ENCODE data around the gene SPOP.

The SPOP gene

GRCh38 chr17:49612726-49613125 lies 65.2 kb downstream of the SPOP start:
- DNase-seq, result no peak

GRCh38 chr17:49610883-49611584 lies 66.9 kb downstream of the SPOP start:
- DNase-seq, result no peak

- DNase-seq, result no peak
These were observed 73.5 kb downstream of the SPOP start for GRCh38 chr17:49604314-49604869.

GRCh38 chr17:49603720-49604119 lies 74.2 kb downstream of the SPOP start:
- no peak for DNase-seq

- DNase-seq, result no peak
These were observed 74.7 kb downstream of the SPOP start for GRCh38 chr17:49603238-49603637.

GRCh38 chr17:49602783-49603182 lies 75.1 kb downstream of the SPOP start:
- no peak for DNase-seq

- DNase-seq, result no peak
These were observed 76.9 kb downstream of the SPOP start for GRCh38 chr17:49600949-49601348.

- DNase-seq, result no peak
These were observed 79.0 kb downstream of the SPOP start for GRCh38 chr17:49598918-49599317.

- DNase-seq, result no peak
These were observed 79.8 kb downstream of the SPOP start for GRCh38 chr17:49597928-49598655.

- no peak for DNase-seq
These were observed 80.5 kb downstream of the SPOP start for GRCh38 chr17:49597436-49597835.

GRCh38 chr17:49596613-49597244 lies 81.2 kb downstream of the SPOP start:
- DNase-seq, result no peak

GRCh38 chr17:49595980-49596379 lies 81.9 kb downstream of the SPOP start:
- DNase-seq, result no peak

GRCh38 chr17:49595328-49595727 lies 82.6 kb downstream of the SPOP start:
- no peak for DNase-seq

- no peak for DNase-seq
These were observed 85.6 kb downstream of the SPOP start for GRCh38 chr17:49592263-49592662.

- no peak for DNase-seq
These were observed 87.0 kb downstream of the SPOP start for GRCh38 chr17:49590874-49591273.

- DNase-seq, result no peak
These were observed 88.3 kb downstream of the SPOP start for GRCh38 chr17:49589577-49589927.

- no peak for DNase-seq
These were observed 88.9 kb downstream of the SPOP start for GRCh38 chr17:49588726-49589576.

GRCh38 chr17:49588312-49588711 lies 89.6 kb downstream of the SPOP start:
- DNase-seq, result no peak

- DNase-seq, result no peak
These were observed 90.4 kb downstream of the SPOP start for GRCh38 chr17:49587366-49588073.

GRCh38 chr17:49585422-49586027 lies 92.4 kb downstream of the SPOP start:
- DNase-seq, result no peak

GRCh38 chr17:49583889-49584288 lies 94.0 kb downstream of the SPOP start:
- no peak for DNase-seq

- DNase-seq, result no peak
These were observed 94.7 kb downstream of the SPOP start for GRCh38 chr17:49583226-49583625.
